HG02884 (cell line): Measurements from ENCODE around the gene TYRO3.

Source experiments
- ATAC-seq: cut with Tn5 transposase; IDR thresholded peaks from one replicate; pipeline ENCODE4 v1.9.1; 2021; ENCODE audit warnings: mild to moderate bottlenecking, moderate library complexity; ENCODE audit not compliant: unreplicated experiment

The TYRO3 gene

GRCh38 chr15:41558400-41559238 is at the start of gene TYRO3:
Gene TYRO3, plus strand, starts transcription at chr15:41559212. Its CDS starts 46 bp downstream, at chr15:41559258.
- ATAC-seq, result no peak

- no peak for ATAC-seq
Measured at GRCh38 chr15:41510728-41511127, 48.3 kb upstream of the TYRO3 start.

- ATAC-seq, result no peak
Measured at GRCh38 chr15:41511331-41511898, 47.6 kb upstream of the TYRO3 start.

DNA sequence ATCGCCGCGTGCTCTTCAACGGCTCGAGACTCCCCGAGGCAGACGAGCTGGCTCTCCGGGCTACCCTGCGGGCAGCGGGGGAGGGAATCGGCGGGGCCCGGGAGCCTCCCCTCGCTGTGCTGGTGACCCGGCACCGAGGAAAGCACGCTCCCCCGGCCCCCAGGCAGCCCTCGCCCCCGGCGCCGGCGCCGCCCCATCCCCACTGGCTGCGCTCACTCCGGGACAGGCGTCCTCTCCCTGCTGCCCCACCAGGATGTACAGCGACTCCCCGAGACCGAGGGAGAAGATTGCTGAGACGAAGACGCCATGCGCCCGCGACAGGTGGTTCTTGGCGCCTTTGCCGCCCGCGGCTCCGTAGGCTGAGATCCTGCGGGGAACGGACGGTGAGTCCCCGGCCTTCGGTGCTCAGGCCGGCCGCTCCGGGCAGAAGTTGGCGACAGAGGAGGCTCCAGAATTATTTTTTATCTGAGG is 47.1 kb upstream of the TYRO3 start:
- no peak for ATAC-seq

- ATAC-seq, result no peak
Measured at GRCh38 chr15:41512512-41512939, 46.5 kb upstream of the TYRO3 start.

GRCh38 chr15:41512940-41513505 is 46.0 kb upstream of the TYRO3 start:
- ATAC-seq, result no peak

DNA sequence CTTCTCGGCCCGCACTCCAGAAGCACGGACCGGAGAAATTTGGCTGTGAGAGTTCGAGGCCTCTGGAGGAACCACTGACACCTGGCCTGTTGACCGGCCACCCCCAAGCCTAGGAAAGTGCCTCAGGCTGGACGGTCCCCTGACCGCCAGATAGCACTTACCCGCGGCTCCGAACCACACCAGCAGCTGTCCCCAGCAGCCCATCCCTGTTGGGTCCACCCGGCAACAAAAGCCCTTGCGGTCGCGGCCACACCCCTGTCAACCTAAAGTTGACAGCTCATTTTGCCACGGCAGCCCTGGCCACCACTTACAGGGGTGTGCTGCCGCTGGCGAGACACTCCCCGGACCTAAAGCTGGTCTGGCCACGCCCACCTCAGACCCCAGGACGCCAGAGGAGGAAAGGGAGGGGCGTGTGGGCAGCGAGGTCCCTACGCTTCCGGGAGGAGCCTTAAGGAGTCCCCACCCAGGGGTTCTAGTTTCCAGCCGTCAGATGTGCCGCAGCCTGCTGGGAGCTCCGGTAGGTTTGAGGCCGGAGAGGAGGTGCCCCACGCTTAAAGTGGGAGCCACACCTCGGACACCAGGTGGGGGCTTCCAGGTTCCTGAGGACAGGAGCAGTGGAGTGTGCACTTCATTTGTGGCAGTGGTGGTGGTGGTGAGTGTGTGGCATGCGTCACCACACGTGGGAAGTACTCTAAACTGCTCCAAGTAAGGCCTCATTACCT is 45.3 kb upstream of the TYRO3 start, which contains the start of gene LTK:
TSS of gene LTK (minus strand) at position 322 of the 722 bp plus-strand sequence. CDS start at position 204, 118 bp downstream.
- no peak for ATAC-seq

DNA sequence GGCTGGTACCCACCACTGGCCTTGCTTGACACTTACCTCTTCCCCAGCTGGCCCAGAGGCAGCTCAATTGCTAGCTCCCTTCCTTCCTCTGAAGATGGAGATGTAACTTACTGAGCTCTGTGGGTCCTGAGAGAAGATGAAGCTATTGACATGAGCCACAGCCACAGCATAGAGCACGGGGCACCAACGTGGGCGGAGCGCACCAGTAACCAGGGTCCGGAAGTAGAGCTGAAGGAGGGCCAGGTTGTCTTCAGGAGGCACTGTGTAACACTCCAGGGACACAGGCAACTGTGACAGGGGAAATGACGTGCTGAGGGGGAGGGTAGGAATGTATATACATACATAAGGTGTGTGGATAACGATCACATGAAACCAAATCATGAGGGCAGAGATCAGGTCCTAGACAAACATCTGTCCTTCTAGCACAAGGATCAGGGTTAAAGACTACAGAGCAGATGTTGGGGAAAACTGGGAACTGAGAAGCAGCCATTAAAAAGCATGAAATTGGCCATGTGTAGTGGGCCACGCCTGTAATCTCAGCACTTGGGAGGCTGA is 41.0 kb upstream of the TYRO3 start:
- ATAC-seq, result no peak

DNA sequence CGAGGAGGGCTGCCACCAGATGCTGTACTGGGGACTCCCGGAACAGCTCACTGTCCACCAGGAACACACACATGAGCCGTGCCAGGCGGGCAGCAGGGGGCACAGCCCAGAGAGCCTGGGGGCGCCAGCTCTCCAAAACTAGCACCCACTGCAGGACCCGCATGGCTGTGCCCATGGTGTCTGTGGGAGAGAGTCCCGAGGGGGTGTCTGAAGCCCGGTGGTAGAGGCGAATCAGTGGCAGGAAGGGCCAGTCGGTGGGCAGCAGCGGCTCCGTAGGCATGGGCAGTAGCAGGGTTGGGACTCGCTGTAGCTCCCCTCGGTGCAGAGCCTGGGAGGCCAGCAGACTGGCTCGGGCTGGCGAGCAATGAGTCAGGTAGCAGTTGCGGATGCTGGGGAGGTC is 38.4 kb upstream of the TYRO3 start:
- no peak for ATAC-seq

GRCh38 chr15:41521614-41522013 is 37.4 kb upstream of the TYRO3 start:
- ATAC-seq, result no peak

GRCh38 chr15:41523097-41523496 is 35.9 kb upstream of the TYRO3 start:
- ATAC-seq, result no peak

DNA sequence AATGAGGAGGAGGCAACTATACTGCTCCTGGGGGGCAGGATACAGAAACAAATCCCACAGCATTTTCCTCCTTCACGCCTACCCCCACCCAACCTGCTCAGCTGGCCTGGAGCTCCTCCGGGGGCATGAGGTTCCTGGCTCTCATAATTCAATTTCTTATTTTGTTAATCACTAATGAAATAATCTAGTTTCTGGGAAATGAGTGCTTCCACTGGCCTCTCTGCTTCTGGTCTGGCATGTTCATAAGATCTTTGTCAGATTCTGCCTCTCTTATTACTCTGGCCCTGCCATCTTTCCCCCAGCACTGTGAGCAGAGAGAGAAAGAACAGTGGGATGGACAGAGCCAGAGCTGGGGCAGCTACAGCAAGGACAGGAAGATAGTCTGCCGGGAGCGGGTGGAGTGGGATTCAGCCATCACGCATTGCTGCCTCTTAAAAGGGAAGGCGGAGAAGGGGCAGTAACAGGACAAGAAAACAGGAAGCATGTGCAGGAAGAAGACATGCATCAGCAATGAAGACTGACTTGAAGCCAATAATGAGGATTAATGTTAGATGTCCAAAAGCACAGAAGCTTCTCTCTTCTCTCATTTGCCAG is 28.6 kb upstream of the TYRO3 start:
- no peak for ATAC-seq

- no peak for ATAC-seq
Measured at GRCh38 chr15:41535544-41535943, 23.5 kb upstream of the TYRO3 start.

DNA sequence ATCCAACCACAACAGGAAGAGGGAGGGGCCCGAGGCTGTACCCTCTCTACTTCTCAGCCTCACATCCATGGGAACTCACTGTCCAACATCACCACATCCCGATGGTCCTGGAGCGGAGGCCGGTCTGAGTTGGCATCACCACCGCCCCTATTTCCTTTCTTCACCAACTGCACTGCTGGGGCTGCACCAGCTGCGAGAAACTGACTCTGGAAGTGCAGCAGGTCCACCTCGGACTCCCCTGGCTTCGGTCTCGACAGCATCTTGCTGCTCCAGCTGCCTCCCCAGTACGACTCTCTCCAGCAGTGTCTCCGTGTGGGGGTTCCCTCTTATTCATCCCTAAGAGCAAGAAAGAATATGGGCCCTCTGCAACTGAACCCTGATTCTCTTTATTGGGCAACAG is 22.1 kb upstream of the TYRO3 start:
- ATAC-seq, result no peak

DNA sequence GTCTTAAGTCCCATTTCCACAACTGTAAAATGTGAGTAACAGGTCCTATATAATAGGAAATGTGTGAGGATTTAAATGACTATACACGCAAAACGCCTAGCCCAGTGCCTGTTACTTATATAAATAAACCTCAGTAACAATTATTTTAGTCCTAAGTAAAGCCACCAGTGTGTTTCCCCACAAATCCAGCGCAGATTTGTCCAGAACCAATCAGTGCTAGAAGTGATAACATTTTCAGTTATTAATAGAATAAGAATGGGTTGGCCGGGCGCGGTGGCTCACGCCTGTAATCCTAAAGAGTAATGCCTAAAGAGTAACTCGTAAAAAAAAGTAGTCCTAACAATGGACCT is 15.5 kb upstream of the TYRO3 start:
- ATAC-seq, result no peak

- no peak for ATAC-seq
Measured at GRCh38 chr15:41544650-41545015, 14.4 kb upstream of the TYRO3 start.

- ATAC-seq, result no peak
Measured at GRCh38 chr15:41545218-41545617, 13.8 kb upstream of the TYRO3 start.

- ATAC-seq, result no peak
Measured at GRCh38 chr15:41546851-41547786, 11.9 kb upstream of the TYRO3 start.

GRCh38 chr15:41550066-41550775 is 8.8 kb upstream of the TYRO3 start:
- no peak for ATAC-seq
